Esophagus mucosa (tissue), 1 donor: ENCODE measurements around the gene EPHB2. TPM values are rescaled to one million over a fixed set of nuclear protein-coding genes. Genes with fewer than 3 reads are reported as not detected.

ENCODE experiments used
- ATAC-seq: fragments of 200-7000 bp; cut with Tn5 transposase; one replicate; pipeline ENCODE4 v1.9.1; 2020
- total RNA-seq: library from RNA; stranded (reverse); gene quantifications from one replicate; pipeline ENCODE4 v1.2.4, GENCODE V29; 2023
- donor health status: DM: yes; HTN: yes; CAD: no.

EPHB2 gene
- total RNA-seq, 1 donor from 2014 or later: 2.2 TPM

- no peak for ATAC-seq
Measured at GRCh38 chr1:22722901-22723550, 12.4 kb downstream of the EPHB2 start.

- no peak for ATAC-seq
Measured at GRCh38 chr1:22727873-22728272, 17.2 kb downstream of the EPHB2 start.

GRCh38 chr1:22728751-22729399 is 18.2 kb downstream of the EPHB2 start:
- ATAC-seq: no peak

- no peak for ATAC-seq
Measured at GRCh38 chr1:22729400-22729773, 18.7 kb downstream of the EPHB2 start.

GRCh38 chr1:22729912-22730311 is 19.3 kb downstream of the EPHB2 start:
- no peak for ATAC-seq

GRCh38 chr1:22731924-22732720 is 21.5 kb downstream of the EPHB2 start:
- no peak for ATAC-seq

GRCh38 chr1:22733643-22734042 is 23.0 kb downstream of the EPHB2 start:
- ATAC-seq: no peak

- no peak for ATAC-seq
Measured at GRCh38 chr1:22736501-22737080, 26.0 kb downstream of the EPHB2 start.

GRCh38 chr1:22737374-22738068 is 26.9 kb downstream of the EPHB2 start:
- no peak for ATAC-seq

- no peak for ATAC-seq
Measured at GRCh38 chr1:22738069-22738435, 27.4 kb downstream of the EPHB2 start.

- ATAC-seq: no peak
Measured at GRCh38 chr1:22738522-22738921, 27.9 kb downstream of the EPHB2 start.

GRCh38 chr1:22739648-22740385 is 29.2 kb downstream of the EPHB2 start:
- peak; percentile 64 for ATAC-seq

GRCh38 chr1:22741118-22741517 is 30.5 kb downstream of the EPHB2 start:
- no peak for ATAC-seq

- no peak for ATAC-seq
Measured at GRCh38 chr1:22745669-22746585, 35.3 kb downstream of the EPHB2 start.

- no peak for ATAC-seq
Measured at GRCh38 chr1:22747021-22747734, 36.5 kb downstream of the EPHB2 start.

- ATAC-seq: no peak
Measured at GRCh38 chr1:22747735-22748073, 37.1 kb downstream of the EPHB2 start.

GRCh38 chr1:22749503-22749902 is 38.9 kb downstream of the EPHB2 start:
- no peak for ATAC-seq

- ATAC-seq: peak; percentile 90
Measured at GRCh38 chr1:22749919-22750684, 39.5 kb downstream of the EPHB2 start.

- ATAC-seq: peak; percentile 89
Measured at GRCh38 chr1:22750685-22751051, 40.0 kb downstream of the EPHB2 start.

- ATAC-seq: peak; percentile 49
Measured at GRCh38 chr1:22751124-22751531, 40.5 kb downstream of the EPHB2 start.
